ENCODE data around the gene MDFI. TPM values are rescaled to one million over a fixed set of nuclear protein-coding genes. Genes with fewer than 3 reads are reported as not detected.

The MDFI gene
- total RNA-seq, 1 donor from 2014 or later: 29.5 TPM

DNA sequence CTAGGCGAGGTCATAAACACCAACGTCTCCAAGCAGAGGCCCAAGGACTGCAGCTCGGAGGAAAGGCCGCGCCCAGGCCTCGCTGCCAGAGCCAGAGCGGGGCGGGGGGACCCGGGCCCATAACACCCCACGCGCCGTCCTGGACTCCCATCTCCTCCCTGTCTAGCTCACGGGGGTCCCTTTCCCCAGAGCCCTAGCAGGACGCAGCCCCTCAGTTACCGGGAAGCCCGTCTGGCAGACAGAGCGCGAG is 44.9 kb downstream of the MDFI start:
- H3K27ac Mint-ChIP-seq: no peak overlapping the region
- H3K79me2 ChIP-seq (ENCODE audit: low read depth): no peaks in the 10 kb centered on the region
- H3K4me3 ChIP-seq: peak overlapping the region; percentile 19
- H4K20me1 ChIP-seq (ENCODE audit: low read depth): no peaks in the 10 kb centered on the region
- H3F3A ChIP-seq (ENCODE audit: low read depth): no peaks in the 10 kb centered on the region
- H3K9me3 ChIP-seq (ENCODE audit: low read depth): no peaks in the 10 kb centered on the region
- H3K27ac ChIP-seq: no peak overlapping the region
- peaks cover 7% of the 10 kb centered on the region for H3K4me1 ChIP-seq
- peaks cover 25% of the 10 kb centered on the region for H3K27me3 ChIP-seq
- DNase-seq (ENCODE audit: low spot score): no peak
- peaks cover 13% of the 10 kb centered on the region for H3K4me1 Mint-ChIP-seq
- H3K27me3 Mint-ChIP-seq (ENCODE audit: insufficient read depth, low read depth): peaks cover 4% of the 10 kb centered on the region
- H3K36me3 Mint-ChIP-seq: no peaks in the 10 kb centered on the region
- peak overlapping the region; percentile 55 for H3K4me2 ChIP-seq
- TF ChIP-seq, protein P1, sequence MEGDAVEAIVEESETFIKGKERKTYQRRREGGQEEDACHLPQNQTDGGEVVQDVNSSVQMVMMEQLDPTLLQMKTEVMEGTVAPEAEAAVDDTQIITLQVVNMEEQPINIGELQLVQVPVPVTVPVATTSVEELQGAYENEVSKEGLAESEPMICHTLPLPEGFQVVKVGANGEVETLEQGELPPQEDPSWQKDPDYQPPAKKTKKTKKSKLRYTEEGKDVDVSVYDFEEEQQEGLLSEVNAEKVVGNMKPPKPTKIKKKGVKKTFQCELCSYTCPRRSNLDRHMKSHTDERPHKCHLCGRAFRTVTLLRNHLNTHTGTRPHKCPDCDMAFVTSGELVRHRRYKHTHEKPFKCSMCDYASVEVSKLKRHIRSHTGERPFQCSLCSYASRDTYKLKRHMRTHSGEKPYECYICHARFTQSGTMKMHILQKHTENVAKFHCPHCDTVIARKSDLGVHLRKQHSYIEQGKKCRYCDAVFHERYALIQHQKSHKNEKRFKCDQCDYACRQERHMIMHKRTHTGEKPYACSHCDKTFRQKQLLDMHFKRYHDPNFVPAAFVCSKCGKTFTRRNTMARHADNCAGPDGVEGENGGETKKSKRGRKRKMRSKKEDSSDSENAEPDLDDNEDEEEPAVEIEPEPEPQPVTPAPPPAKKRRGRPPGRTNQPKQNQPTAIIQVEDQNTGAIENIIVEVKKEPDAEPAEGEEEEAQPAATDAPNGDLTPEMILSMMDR (IDR thresholded peaks at IDR 0.05): no peak
- TF ChIP-seq EZH2phosphoT487 (IDR thresholded peaks at IDR 0.05): no peak
- TF ChIP-seq EZH2 (IDR thresholded peaks at IDR 0.05): no peak
- peak overlapping the region; percentile 77 for H2AFZ ChIP-seq (replicated peaks)
- H3K9ac ChIP-seq: no peak overlapping the region
- H3K9me3 Mint-ChIP-seq: no peaks in the 10 kb centered on the region
- H3K36me3 ChIP-seq: no peaks in the 10 kb centered on the region
- no peak overlapping the region for H3K4me3 Mint-ChIP-seq

DNA sequence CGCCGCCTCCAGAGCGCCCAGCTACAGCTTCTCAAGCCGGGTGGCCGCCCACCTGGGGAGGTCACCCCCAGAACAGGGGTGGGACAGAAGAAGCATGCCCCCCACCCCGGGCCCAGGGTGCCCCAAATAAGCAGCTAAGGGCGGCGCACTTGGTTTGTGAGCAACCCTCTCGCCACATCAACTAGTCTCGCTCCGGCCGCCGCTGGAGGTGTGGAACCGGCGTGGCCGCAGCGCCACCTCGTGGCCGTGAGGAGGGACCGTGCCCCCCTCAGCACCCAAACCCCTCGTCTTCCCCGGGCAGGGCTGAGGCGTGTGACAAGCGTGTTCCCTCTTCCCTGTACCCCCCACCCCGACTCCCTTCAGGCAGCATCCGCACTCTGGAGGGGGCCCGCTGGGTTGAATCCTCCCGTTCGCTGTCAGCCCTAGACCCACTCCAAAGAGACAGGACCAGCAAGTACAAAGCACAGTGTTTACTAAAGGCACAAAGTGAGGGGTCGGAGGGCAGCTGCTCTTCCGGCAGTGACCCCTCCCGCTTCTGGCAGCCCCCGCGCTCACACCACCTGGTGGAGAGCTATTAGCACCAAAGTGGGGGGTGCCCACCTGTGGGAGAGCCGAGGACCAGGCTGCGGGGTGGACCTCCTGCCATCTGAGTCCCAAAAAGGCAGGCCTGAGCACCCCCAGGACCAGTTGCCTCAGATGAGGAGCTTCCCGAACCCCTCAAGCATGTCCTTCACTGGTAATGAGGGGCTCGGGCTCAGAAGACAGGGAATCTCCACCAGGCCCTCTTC is 45.4 kb downstream of the MDFI start:
- Histone ChIP-seq H3K9ac (no peak overlapping the region), H3K27ac (no peak overlapping the region), H3F3A (ENCODE audit: low read depth) (no peaks in the 10 kb centered on the region), H3K9me3 (ENCODE audit: low read depth) (no peaks in the 10 kb centered on the region), H4K20me1 (ENCODE audit: low read depth) (no peaks in the 10 kb centered on the region), H3K4me2 (peak overlapping the region; percentile 55), H3K27me3 (peaks cover 25% of the 10 kb centered on the region), H3K4me3 (peak overlapping the region; percentile 19), H3K36me3 (no peaks in the 10 kb centered on the region), H3K4me1 (peaks cover 7% of the 10 kb centered on the region), H3K79me2 (ENCODE audit: low read depth) (no peaks in the 10 kb centered on the region), H2AFZ (replicated peaks) (peak overlapping the region; percentile 77)
- Mint-ChIP-seq H3K4me1 (peaks cover 17% of the 10 kb centered on the region), H3K4me3 (no peak overlapping the region), H3K9me3 (no peaks in the 10 kb centered on the region), H3K27ac (peak overlapping the region; percentile 43), H3K36me3 (no peaks in the 10 kb centered on the region), H3K27me3 (ENCODE audit: insufficient read depth, low read depth) (peaks cover 2% of the 10 kb centered on the region)
- peak; percentile 91 for DNase-seq (ENCODE audit: low spot score)
- TF ChIP-seq EZH2 (IDR thresholded peaks at IDR 0.05): no peak
- no peak for TF ChIP-seq EZH2phosphoT487 (IDR thresholded peaks at IDR 0.05)
- TF ChIP-seq, protein P1 (IDR thresholded peaks at IDR 0.05): peak; percentile 90

DNA sequence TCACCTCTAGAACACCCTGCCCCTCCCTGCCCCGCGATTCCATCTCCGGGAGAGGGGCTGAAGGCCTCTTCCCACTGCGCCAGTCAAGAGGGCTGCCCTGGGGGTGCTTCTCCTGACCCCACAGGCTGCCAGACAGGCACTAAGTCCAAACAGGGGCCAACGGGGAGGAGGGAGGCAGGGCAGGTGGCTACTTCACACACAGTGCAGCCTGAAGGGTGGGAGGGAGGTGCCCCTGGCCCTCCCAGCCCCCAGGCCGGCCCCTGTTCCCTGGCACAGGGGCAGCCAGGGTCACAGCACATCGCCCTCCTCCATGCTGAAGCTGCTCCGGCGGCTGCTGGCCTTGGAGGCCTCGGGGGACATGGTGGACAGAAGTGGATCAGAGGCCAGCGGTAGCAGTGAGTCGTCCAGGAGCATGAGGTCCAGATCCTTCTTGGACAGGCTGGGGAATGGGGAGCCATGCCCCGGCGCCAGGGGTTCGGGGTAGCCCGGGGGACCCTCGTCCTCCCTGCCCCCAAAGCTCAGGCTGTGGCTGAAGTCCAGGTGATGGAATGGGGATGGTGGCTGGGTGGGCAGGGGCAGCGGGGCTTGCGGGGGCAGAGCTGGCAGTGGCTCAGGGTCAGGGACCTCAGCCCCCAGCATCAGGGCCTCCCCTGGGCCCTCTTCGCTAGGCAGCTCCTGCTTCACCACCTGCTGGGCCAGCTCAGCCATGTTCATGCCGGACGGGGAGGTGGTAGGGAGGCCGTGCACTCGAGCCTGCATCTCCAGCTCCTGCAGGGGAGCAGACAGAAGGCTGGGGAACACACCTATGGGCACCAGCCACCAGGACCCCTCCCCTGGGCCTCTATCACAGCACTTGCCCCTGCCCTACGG is 46.3 kb downstream of the MDFI start:
- H2AFZ ChIP-seq (replicated peaks): no peak overlapping the region
- H3K4me3 ChIP-seq: no peak overlapping the region
- no peak for DNase-seq (ENCODE audit: low spot score)
- Mint-ChIP-seq H3K4me3 (no peak overlapping the region), H3K27ac (no peak overlapping the region), H3K27me3 (ENCODE audit: insufficient read depth, low read depth) (peaks cover 2% of the 10 kb centered on the region), H3K36me3 (no peaks in the 10 kb centered on the region), H3K9me3 (no peaks in the 10 kb centered on the region), H3K4me1 (peaks cover 17% of the 10 kb centered on the region)
- no peaks in the 10 kb centered on the region for H3K79me2 ChIP-seq (ENCODE audit: low read depth)
- no peaks in the 10 kb centered on the region for H4K20me1 ChIP-seq (ENCODE audit: low read depth)
- no peaks in the 10 kb centered on the region for H3F3A ChIP-seq (ENCODE audit: low read depth)
- H3K4me2 ChIP-seq: no peak overlapping the region
- H3K27ac ChIP-seq: no peak overlapping the region
- H3K9ac ChIP-seq: no peak overlapping the region
- peaks cover 25% of the 10 kb centered on the region for H3K27me3 ChIP-seq
- TF ChIP-seq EZH2 (IDR thresholded peaks at IDR 0.05): no peak
- TF ChIP-seq, protein P1 (IDR thresholded peaks at IDR 0.05): no peak
- TF ChIP-seq EZH2phosphoT487 (IDR thresholded peaks at IDR 0.05): no peak
- H3K9me3 ChIP-seq (ENCODE audit: low read depth): no peaks in the 10 kb centered on the region
- no peaks in the 10 kb centered on the region for H3K36me3 ChIP-seq
- H3K4me1 ChIP-seq: peaks cover 7% of the 10 kb centered on the region

Measured in neural progenitor cell (in vitro differentiated cells).